Activated naive CD8-positive, alpha-beta T cell (primary cell): ENCODE results near the gene COL18A1.

ENCODE experiments used
- H3K27ac Mint-ChIP-seq: one replicate; pipeline ENCODE4 v1.8.0; 2021; ENCODE audit warnings: mixed read lengths
- H3K27me3 Mint-ChIP-seq: one replicate; pipeline ENCODE4 v1.8.0; 2021; ENCODE audit warnings: mixed read lengths
- H3K36me3 Mint-ChIP-seq: one replicate; pipeline ENCODE4 v1.8.0; 2021; ENCODE audit warnings: mixed read lengths
- H3K4me1 Mint-ChIP-seq: one replicate; pipeline ENCODE4 v1.8.0; 2021; ENCODE audit warnings: low read depth, mixed read lengths
- H3K4me3 Mint-ChIP-seq: one replicate; pipeline ENCODE4 v1.8.0; 2021; ENCODE audit warnings: mild to moderate bottlenecking, mixed read lengths
- H3K9me3 Mint-ChIP-seq: one replicate; pipeline ENCODE4 v1.8.0; 2021; ENCODE audit warnings: low read depth, mixed read lengths

The COL18A1 gene

DNA sequence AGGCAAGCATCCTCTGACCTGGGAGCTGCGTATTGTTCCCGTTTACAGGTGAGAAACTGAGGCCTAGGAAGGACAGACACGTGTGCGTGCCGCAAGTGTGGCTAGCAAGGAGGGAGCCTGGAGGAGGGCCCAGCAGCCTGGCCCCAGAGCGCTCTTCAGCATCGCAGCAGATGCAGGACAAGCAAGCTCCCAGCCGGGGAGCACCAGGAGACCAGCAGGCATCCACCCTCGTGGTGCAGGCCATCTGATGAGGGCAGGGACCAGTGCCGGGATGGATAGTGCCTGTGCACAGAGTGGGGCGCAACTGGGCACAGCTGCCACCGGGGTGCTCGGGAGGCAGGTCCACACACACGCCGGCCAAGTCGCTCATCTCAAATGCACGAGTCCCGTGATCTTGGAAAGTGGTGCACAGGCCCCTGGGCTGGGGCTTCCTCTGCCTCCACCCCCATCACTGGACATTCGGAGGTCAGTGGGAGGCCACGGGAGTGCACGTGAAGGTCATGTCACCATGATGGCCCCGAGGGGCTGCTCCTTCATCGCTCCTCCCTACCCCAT, 55.1 kb downstream of the COL18A1 start:
- Mint-ChIP-seq H3K4me3 (no peak overlapping the region), H3K4me1 (no peaks in the 10 kb centered on the region), H3K27me3 (peaks cover 3% of the 10 kb centered on the region)

GRCh38 chr21:45460611-45461368, 55.8 kb downstream of the COL18A1 start:
- Mint-ChIP-seq H3K27ac (no peak overlapping the region), H3K36me3 (peaks cover 2% of the 10 kb centered on the region), H3K4me1 (no peaks in the 10 kb centered on the region), H3K4me3 (no peak overlapping the region), H3K27me3 (peaks cover 3% of the 10 kb centered on the region), H3K9me3 (peaks cover 9% of the 10 kb centered on the region)

More for the DNA sequence above, 55.1 kb downstream of the COL18A1 start:
- no peak overlapping the region for H3K27ac Mint-ChIP-seq
- H3K36me3 Mint-ChIP-seq, result peaks cover 2% of the 10 kb centered on the region
- peaks cover 9% of the 10 kb centered on the region for H3K9me3 Mint-ChIP-seq

GRCh38 chr21:45461369-45461750, 56.4 kb downstream of the COL18A1 start:
- no peaks in the 10 kb centered on the region for H3K4me1 Mint-ChIP-seq
- H3K27ac Mint-ChIP-seq, result no peak overlapping the region
- no peak overlapping the region for H3K4me3 Mint-ChIP-seq
- H3K36me3 Mint-ChIP-seq, result peaks cover 2% of the 10 kb centered on the region
- peaks cover 9% of the 10 kb centered on the region for H3K9me3 Mint-ChIP-seq
- peaks cover 3% of the 10 kb centered on the region for H3K27me3 Mint-ChIP-seq

DNA sequence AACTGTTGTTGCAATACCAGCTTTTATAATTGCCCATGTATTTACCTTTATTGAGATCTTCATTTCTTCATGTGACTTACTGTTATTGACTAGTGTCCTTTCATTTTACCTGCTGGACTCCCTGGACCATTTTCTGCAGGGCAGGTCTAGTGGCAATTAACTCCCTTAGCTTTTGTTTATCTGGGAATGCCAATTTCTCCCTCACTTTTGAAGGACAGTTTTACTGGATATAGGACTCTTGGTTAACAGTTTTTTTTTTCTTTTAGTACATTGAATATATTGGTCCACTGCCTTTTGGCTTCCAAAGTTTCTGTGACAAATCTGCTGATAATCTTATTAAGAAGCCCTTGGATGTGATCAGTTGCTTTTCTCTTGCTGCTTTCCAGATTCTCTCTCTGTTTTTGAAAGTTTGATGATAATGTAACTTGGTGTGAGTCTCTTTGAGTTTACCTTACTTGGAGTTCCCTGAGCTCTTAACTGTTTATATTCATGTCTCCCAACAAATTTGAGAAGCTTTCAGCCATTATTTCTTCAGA, 56.9 kb downstream of the COL18A1 start:
- Mint-ChIP-seq H3K9me3 (peaks cover 9% of the 10 kb centered on the region), H3K4me1 (no peaks in the 10 kb centered on the region), H3K27me3 (peaks cover 3% of the 10 kb centered on the region), H3K27ac (no peak overlapping the region), H3K4me3 (no peak overlapping the region), H3K36me3 (peaks cover 2% of the 10 kb centered on the region)

GRCh38 chr21:45463871-45464270, 58.9 kb downstream of the COL18A1 start:
- peaks cover 3% of the 10 kb centered on the region for H3K27me3 Mint-ChIP-seq
- no peaks in the 10 kb centered on the region for H3K4me1 Mint-ChIP-seq
- H3K4me3 Mint-ChIP-seq, result no peak overlapping the region
- H3K36me3 Mint-ChIP-seq, result peaks cover 2% of the 10 kb centered on the region
- peaks cover 9% of the 10 kb centered on the region for H3K9me3 Mint-ChIP-seq
- H3K27ac Mint-ChIP-seq, result no peak overlapping the region

GRCh38 chr21:45464309-45464708, 59.3 kb downstream of the COL18A1 start:
- peaks cover 2% of the 10 kb centered on the region for H3K36me3 Mint-ChIP-seq
- no peak overlapping the region for H3K27ac Mint-ChIP-seq
- H3K4me1 Mint-ChIP-seq, result no peaks in the 10 kb centered on the region
- H3K4me3 Mint-ChIP-seq, result no peak overlapping the region
- peaks cover 9% of the 10 kb centered on the region for H3K9me3 Mint-ChIP-seq
- peaks cover 3% of the 10 kb centered on the region for H3K27me3 Mint-ChIP-seq

GRCh38 chr21:45465105-45465504, 60.1 kb downstream of the COL18A1 start:
- Mint-ChIP-seq H3K4me3 (no peak overlapping the region), H3K36me3 (peaks cover 2% of the 10 kb centered on the region), H3K27me3 (peaks cover 3% of the 10 kb centered on the region), H3K4me1 (peaks cover 2% of the 10 kb centered on the region), H3K27ac (no peak overlapping the region), H3K9me3 (peaks cover 9% of the 10 kb centered on the region)

GRCh38 chr21:45465611-45466329, 60.8 kb downstream of the COL18A1 start:
- H3K36me3 Mint-ChIP-seq, result peaks cover 2% of the 10 kb centered on the region
- no peaks in the 10 kb centered on the region for H3K27me3 Mint-ChIP-seq
- H3K27ac Mint-ChIP-seq, result no peak overlapping the region
- no peak overlapping the region for H3K4me3 Mint-ChIP-seq
- H3K4me1 Mint-ChIP-seq, result peaks cover 4% of the 10 kb centered on the region
- H3K9me3 Mint-ChIP-seq, result peaks cover 9% of the 10 kb centered on the region

- no peak overlapping the region for H3K4me3 Mint-ChIP-seq
- H3K36me3 Mint-ChIP-seq, result peaks cover 2% of the 10 kb centered on the region
- H3K27ac Mint-ChIP-seq, result no peak overlapping the region
- H3K27me3 Mint-ChIP-seq, result no peaks in the 10 kb centered on the region
- H3K4me1 Mint-ChIP-seq, result peaks cover 11% of the 10 kb centered on the region
- peaks cover 9% of the 10 kb centered on the region for H3K9me3 Mint-ChIP-seq
These were observed 61.6 kb downstream of the COL18A1 start for GRCh38 chr21:45466330-45467220.

DNA sequence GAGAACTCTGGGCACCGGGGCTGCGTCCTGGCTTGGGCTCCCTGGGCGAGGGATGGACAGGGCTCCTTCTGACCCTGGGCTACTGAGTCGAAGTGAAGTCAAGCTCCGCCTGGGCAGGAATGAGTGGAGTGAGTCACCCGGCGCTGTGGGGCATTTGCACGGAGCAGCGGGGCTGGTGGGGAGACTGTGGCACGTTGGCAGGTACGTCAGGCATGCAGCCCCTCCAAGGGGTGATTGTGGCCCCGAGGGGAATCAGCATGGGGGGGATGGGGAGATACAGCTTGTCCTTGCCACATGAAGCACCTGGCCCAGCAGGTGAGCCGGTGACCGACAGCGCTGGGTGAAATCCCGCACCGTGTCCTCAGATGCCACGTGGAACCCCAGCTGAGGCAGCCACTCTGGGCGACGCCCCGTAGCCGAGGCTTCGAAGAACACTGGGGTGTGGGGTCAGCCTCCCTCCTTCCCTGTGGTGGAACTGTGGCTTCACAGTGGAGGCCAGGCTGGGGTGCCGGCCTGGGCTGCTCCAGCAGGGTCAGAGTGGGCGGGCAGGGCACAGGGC, 62.3 kb downstream of the COL18A1 start:
- H3K27ac Mint-ChIP-seq, result no peak overlapping the region
- peaks cover 5% of the 10 kb centered on the region for H3K9me3 Mint-ChIP-seq
- no peak overlapping the region for H3K4me3 Mint-ChIP-seq
- H3K27me3 Mint-ChIP-seq, result no peaks in the 10 kb centered on the region
- peaks cover 2% of the 10 kb centered on the region for H3K36me3 Mint-ChIP-seq
- peaks cover 12% of the 10 kb centered on the region for H3K4me1 Mint-ChIP-seq

GRCh38 chr21:45468051-45468970, 63.3 kb downstream of the COL18A1 start:
- no peaks in the 10 kb centered on the region for H3K36me3 Mint-ChIP-seq
- no peak overlapping the region for H3K4me3 Mint-ChIP-seq
- H3K27me3 Mint-ChIP-seq, result no peaks in the 10 kb centered on the region
- no peak overlapping the region for H3K27ac Mint-ChIP-seq
- no peaks in the 10 kb centered on the region for H3K9me3 Mint-ChIP-seq
- H3K4me1 Mint-ChIP-seq, result peaks cover 12% of the 10 kb centered on the region

- Mint-ChIP-seq H3K9me3 (no peaks in the 10 kb centered on the region), H3K27ac (no peak overlapping the region), H3K27me3 (no peaks in the 10 kb centered on the region), H3K4me3 (no peak overlapping the region), H3K36me3 (no peaks in the 10 kb centered on the region), H3K4me1 (peaks cover 12% of the 10 kb centered on the region)
These were observed 64.0 kb downstream of the COL18A1 start for GRCh38 chr21:45468971-45469272.

DNA sequence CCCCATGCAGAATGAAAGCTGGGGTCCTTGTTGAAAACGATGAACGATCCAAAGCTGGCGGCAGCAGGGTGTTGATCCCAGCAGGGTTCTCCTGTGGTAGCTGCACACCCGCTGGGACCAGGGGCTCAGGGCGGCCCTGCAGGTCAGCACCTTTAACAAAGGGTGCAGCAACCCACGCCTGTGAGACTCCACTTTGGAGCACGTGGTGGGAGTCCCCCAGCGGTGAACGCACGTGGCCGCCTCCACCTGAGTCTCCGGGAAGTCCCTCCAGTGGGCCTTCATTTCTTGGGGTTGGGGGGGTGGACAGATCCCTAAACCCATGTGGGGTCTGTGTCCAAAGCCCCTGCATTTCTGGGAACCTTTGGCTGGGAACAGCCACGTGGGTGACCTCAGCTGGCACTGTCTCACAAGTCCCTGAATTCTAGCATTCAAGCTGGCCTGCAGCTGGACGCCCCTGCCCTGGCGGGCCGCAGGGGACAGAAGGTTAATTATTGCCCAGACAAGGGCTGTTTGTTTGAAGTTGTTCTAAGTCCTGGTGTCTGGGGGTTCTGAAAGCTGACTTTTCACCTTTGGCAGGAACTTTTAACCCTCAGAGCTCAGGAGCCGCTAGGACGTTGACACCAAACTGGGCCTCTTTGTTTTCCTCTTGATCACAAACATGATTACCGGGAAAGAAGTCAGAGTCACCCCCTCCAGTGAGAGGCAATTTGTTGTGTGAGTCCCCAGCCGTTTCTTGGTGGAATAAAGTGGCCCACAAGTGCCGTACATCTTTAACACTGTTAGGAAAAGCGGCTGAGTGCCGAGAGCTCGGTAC, 64.5 kb downstream of the COL18A1 start:
- H3K9me3 Mint-ChIP-seq, result no peaks in the 10 kb centered on the region
- H3K4me3 Mint-ChIP-seq, result no peak overlapping the region
- H3K36me3 Mint-ChIP-seq, result no peaks in the 10 kb centered on the region
- no peaks in the 10 kb centered on the region for H3K27me3 Mint-ChIP-seq
- no peak overlapping the region for H3K27ac Mint-ChIP-seq
- H3K4me1 Mint-ChIP-seq, result peaks cover 15% of the 10 kb centered on the region
